GM18907 (cell line): ENCODE results near the gene DENND1C.
"Not testable (repeated sequence)": the region's sequence is repeated elsewhere in the genome, so short reads cannot be mapped to it uniquely, and the experiment has no call there.

ENCODE experiments used
- ATAC-seq: cut with Tn5 transposase; IDR thresholded peaks from one replicate; pipeline ENCODE4 v1.9.1; 2021; ENCODE audit warnings: mild to moderate bottlenecking, moderate library complexity; ENCODE audit not compliant: unreplicated experiment

Gene DENND1C

DNA sequence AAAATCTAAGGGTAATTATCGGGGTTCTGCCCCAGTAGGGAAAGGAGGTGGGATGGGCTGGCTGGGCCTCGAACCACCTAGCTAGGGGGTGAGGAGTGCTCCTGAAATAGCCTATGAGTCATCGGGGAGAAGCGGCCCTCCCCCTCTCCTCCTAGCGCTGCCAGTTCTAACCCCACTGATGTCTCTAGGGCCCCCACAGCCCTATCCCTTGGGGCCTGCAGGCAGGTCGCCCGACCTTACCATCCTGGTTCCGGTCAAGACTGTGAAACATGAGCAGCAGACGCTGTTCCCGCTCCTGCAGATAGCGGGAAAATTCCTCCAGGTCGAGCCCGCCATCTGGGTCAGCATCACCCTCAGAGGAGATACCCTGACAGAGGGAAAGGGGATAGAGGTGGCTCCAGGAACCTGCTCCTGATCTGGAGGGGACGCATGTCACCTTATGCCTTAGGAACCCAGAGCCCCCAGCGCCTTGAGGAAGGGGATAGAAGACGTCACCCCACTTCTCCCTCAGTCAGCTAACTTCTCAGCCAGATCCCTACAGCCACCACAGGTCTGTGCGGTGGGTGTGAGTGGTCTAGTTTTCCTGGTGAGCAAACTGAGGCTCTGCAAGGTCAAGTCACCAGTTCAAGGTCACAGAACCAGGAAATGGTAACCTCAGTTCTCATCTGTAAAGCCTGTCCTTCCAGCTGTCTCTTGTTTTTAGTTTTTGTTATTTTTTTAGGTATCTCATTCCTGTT lies 23.5 kb downstream of the DENND1C start:
- ATAC-seq, result no peak

- ATAC-seq, result no peak
Observed at GRCh38 chr19:6455924-6456323, 25.7 kb downstream of the DENND1C start.

DNA sequence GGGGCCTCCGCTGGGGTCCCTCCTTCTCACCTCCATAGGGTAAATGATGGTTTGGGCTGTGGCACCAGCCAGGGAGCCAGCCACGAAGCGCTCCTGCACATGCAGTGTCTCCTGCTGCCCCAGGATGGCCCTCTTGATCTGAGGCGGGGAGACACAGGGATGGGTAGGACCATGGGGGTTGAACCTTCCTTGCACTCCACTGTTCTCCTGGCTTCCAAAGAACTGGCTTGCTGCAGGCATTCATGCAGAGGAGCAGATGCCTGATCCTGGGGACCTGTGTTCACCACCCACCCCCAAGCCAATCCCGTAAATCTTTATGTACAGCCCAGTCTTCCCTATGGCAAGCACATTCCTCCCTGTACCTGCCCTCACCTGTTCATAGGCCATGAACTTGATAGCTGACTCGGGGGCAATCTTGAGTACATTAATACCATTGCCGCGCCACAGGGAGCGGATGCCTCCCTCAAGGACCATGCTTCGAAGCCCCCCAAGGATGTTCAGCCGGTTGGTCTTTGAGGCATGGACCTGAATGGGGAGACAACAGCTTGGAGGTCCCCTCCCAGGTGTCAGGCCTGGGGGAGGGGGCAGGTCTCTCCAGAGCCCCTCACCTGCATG lies 27.5 kb downstream of the DENND1C start:
- no peak for ATAC-seq

GRCh38 chr19:6452899-6453298 lies 28.7 kb downstream of the DENND1C start:
- ATAC-seq, result no peak

DNA sequence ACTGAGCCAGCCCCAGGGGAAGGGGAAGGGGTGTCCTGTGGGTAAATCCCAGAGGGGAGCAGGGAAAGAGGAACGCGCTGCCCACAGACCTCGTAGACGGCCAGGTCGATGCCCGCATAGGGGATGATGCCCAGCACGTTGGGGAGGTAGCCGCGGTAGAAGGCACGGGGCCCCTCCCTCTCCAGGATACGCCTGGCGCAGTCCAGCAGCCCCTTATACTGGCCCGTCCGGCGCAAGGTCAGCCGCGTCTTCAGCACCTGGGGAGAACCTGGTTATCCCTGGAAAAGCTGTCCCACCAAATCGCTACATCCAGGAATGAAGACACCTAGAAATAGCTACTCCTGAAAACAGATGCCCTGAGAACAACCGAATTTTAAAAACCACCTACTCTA lies 29.4 kb downstream of the DENND1C start:
- ATAC-seq, result no peak

DNA sequence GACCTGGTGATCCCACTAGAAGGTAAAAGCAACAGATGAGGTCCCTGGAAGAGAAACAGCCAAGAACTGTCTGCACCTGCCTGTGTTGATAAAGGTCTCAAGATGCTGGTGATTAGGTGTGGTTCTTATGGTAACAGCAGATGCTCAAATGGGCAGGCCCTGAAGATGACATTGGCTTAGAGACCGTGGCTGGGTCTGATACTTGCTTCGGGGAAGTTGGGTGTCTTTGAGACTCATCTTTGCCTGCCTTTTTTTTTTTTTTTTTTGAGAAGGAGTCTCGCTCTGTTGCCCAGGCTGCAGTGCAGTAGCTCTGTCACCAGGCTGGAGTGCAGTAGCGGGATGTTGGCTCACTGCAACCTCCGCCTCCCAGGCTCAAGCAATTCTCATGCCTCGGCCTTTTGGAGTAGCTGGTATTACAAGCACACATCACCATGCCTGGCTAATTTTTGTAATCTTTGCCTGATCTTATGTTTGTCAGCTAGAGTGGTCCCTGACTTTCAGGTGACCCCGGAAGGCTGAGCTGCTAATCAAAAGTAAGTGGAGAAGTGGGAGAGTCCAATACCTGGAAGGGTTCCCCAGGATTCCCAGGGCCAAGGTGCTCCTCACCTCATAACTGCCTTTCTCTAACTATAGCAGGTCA lies 29.9 kb downstream of the DENND1C start:
- no peak for ATAC-seq

DNA sequence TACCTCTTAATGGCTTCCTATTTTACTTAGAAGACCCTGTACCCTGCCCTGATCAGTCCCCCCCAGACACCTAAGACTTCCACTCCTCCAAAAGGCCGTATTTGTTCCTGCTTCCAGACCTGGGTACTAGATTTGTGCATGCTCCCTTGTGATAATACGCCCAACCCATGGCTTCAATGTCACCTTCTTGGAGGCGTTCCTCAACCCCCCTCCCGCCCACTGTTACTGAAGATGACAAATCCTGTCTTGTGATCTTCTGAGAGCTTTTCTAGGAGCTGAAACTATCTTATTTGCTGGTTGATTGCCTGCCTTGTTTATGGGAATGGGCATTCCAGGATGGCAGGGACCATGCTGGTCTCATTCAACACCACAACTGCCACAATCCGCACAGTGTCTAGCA lies 31.4 kb downstream of the DENND1C start:
- no peak for ATAC-seq

DNA sequence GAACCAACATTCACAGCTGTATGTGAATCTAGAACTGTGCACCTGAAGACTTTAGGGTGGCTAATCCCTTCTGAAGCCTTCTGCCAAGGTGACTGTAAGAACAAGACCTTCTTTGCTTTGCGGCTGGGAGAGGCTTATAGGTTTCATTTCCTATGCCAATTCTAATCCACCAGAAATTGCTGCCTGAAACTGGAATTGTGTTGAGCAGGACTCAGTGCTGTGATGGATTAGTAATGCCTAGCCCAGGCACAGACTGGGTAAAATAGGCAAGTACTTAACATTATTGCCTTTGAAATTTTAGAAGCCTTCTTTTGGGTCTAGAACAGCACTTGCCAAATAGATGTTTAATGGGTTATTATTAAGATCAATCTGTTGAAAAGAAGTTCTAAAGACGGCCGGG lies 33.5 kb downstream of the DENND1C start:
- no peak for ATAC-seq

DNA sequence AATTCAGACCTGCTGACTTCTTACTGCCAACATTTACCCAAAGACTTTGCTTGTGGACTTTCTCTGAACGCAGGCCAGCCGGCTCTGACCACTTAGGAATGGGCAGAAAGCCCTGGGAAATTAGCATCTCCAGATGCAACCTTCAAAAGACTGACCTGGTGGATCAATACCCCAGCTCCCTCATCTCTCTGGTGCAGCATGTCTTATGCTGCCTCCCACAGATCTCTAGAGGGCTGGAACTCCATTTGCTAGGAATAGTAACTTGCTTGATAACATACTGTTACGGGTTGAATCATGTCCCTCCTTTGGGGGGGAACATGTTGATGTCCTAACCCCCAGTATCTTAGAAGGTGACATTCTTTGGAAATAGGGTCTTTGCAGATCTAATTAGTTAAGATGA lies 35.1 kb downstream of the DENND1C start:
- ATAC-seq, result no peak

DNA sequence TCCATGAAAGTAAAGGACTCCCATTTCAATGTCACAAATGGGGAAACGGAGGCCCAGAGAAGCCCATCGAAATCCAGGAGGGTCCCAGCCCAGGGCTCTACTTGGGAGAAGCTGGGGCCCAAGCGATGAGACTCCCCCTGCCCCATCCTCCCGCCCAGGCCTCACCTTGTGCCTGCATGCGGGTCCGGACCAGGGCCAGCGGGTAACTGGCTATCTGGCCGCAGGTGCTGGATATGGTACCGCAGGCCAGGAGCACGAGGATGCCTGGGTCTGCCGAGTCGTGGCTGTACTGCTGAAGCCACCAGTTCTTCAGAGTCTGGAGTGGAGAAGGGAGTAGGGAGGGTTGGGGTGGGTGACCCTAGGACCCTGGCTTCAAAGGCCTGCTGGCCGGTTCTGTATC lies 37.6 kb downstream of the DENND1C start:
- ATAC-seq, result no peak

- ATAC-seq, result no peak
Observed at GRCh38 chr19:6442087-6442688, 39.4 kb downstream of the DENND1C start.

DNA sequence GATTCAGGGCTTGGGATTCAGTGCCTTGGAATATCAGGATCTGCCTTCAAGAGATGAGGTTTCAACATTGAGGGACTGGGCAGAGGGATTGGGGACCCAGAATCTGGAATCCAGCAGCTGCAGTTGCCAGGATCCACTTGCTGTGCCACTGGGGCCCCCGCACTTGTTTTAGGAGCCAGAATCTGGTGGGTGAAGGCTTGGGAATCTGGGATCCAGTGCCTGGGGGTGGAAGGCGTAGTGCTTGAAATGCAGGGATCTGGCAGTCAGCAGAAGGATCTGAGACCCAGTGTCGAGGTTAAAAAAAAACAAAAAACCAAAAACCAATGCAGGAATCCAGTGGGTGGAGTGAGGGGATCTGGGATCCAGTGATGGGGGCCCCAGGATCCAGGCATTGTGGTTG lies 40.7 kb downstream of the DENND1C start:
- no peak for ATAC-seq

GRCh38 chr19:6439743-6440142 lies 41.8 kb downstream of the DENND1C start:
- ATAC-seq, result no peak

DNA sequence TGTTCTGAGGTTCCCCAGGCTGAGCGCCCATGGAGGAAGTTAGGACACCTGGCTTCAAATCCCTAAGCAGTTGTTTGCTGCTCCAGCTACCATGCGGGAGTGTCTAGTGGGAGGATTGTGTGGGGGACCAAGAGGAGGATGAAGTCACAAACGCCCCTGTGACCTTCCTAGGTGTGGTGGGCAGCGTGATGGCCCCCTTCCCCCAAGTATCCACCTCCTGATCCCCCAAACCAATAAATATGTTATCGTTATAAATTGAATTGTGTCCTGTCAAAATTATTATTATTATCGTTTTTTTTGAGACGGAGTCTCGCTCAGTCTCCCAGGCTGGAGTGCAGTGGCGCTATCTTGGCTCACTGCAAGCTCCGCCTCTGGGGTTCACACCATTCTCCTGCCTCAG lies 47.9 kb downstream of the DENND1C start, which contains the start of gene SLC25A41:
TSS of gene SLC25A41 (minus strand) at position 101 of the 400 bp plus-strand sequence. CDS start at position 31, 70 bp downstream.
- no peak for ATAC-seq

DNA sequence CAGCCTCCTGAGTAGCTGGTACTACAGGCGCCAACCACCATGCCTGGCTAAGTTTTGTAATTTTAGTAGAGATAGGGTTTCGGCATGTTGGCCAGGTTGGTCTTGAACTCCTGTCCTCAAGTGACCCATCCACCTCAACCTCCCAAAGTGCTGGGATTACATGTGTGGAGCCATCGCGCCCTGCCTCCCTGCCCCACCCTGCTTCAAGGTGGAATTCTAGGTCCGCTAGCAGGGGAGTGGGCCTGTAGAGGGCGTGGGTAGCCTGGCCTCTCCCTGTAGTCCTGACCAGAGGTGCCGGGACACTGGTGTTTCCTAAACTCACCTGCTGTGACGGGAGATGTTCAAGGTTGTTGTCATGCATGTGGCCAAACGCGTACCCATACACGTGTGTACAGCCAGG lies 48.4 kb downstream of the DENND1C start:
- ATAC-seq, result no peak

DNA sequence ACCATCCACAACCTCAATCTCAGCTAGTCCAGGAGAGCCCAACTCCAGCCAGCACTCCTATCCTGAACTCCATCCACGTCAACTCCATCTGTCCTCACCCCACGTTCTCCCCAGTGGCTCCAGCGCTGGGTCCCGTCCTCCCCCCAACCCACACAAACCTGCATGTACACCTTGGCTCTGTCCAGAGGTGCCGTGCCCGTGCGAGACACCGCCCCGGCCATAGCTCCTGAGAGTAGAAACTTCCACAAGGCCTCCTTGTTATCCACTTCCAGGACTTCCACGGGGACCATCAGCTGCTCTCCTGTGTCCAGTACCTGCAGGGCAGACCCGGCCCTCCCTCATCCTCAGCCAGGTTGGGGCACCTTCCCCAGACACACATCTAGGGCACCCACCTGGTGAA lies 49.7 kb downstream of the DENND1C start:
- ATAC-seq, result no peak

GRCh38 chr19:6429419-6430221 lies 52.0 kb downstream of the DENND1C start:
- no peak for ATAC-seq

DNA sequence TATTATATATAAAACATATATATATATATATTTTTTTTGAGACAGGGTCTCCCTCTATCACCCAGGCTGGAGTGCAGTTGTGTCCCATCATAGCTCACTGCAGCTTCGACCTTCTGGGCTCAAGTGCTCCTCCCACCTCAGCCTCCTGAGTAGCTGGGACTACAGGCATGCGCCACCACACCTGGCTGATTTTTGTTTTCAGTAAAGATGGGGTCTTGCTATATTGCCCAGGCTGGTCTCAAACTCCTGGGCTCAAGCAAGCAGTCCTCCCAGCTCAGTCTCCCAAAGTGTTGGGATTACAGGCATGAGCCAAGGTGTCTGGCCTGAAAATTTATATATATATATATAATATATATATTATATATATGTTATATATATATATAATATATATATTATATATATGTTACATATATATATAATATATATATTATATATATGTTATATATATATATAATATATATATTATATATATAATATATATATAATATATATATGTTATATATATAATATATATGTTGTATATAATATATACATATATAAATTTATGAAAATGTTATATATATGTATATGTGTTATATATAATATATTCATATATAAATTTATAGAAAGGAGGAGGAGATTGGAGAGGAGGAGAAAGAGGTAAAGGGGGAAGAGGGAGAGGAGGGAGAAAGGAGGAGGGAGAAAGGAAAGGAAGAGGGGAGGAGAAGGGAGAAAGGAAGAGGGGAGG lies 52.7 kb downstream of the DENND1C start:
- not testable (repeated sequence) for ATAC-seq

GRCh38 chr19:6427131-6427530 lies 54.5 kb downstream of the DENND1C start:
- ATAC-seq, result no peak
